Endothelial cell of umbilical vein (primary cell): ENCODE data around the gene KIF4A. TPM values are rescaled to one million over a fixed set of nuclear protein-coding genes. Genes with fewer than 3 reads are reported as not detected.
"Not testable (repeated sequence)": the region's sequence is repeated elsewhere in the genome, so short reads cannot be mapped to it uniquely, and the experiment has no call there.

Experiments used
- BruUV-seq: library from RNA; stranded (reverse); fragments of 400-500 nt; replicated peaks from 2 replicates; lab custom pipeline; 2021; lab: Mats Ljungman, UMichigan
- CTCF ChIA-PET: fragments of 300-600, 350-600 bp; sonication (Branson Sonifier 250); formaldehyde crosslinking; loops from one replicate; lab custom pipeline; 2021; ENCODE audit warnings: antibody characterized with exemption, inconsistent platforms; lab: Charles Lee
- POLR2A ChIA-PET: fragments of 300-600, 350-600 bp; sonication (Branson Sonifier 250); formaldehyde crosslinking; loops from one replicate; lab custom pipeline; 2021; ENCODE audit warnings: antibody characterized with exemption, inconsistent platforms; lab: Charles Lee
- DNase-seq: peaks from one replicate; pipeline ENCODE4 v3.0.0-alpha.2; 2011; ENCODE audit warnings: low read depth, low spot score
- FAIRE-seq: peaks from 2 replicates; lab custom pipeline; 2011; peaks lifted over from hg19 to GRCh38; lab: Jason Lieb, UNC
- H2AFZ ChIP-seq: 2 replicates; pipeline ENCODE4 v1.6.0; 2012; ENCODE audit warnings: low read depth, low read length, control low read depth, inconsistent platforms
- H3K27ac ChIP-seq: 2 replicates; pipeline ENCODE4 v1.5.1; 2011; ENCODE audit warnings: low read depth, mild to moderate bottlenecking, control low read depth, low read length, moderate library complexity; ENCODE audit not compliant: insufficient read depth
- H3K27me3 ChIP-seq, 2 experiments: 2 replicates each; pipeline versions ENCODE4 v1.6.0 to v1.6.1; 2011; ENCODE audit warnings: low read length in 2 of 2, mixed read lengths in 1 of 2; ENCODE audit not compliant: control insufficient read depth in 2 of 2, insufficient read depth in 2 of 2
- H3K36me3 ChIP-seq, 2 experiments: 2 replicates in 1 of 2; 3 replicates in 1 of 2; pipeline ENCODE4 v1.5.1; 2011; ENCODE audit warnings: low read length in 2 of 2, mild to moderate bottlenecking in 1 of 2, moderate library complexity in 1 of 2; ENCODE audit not compliant: control insufficient read depth in 2 of 2, insufficient read depth in 2 of 2; ENCODE audit errors: extremely low read depth in 1 of 2
- H3K4me1 ChIP-seq: 3 replicates; pipeline ENCODE4 v1.5.1; 2011; ENCODE audit warnings: mild to moderate bottlenecking, low read length; ENCODE audit not compliant: control insufficient read depth, insufficient read depth; ENCODE audit errors: extremely low read depth
- H3K4me2 ChIP-seq: 2 replicates; pipeline ENCODE4 v1.6.1; 2011; ENCODE audit warnings: low read length, control low read depth, mixed read lengths; ENCODE audit not compliant: insufficient read depth
- H3K4me3 ChIP-seq, 3 experiments: fragments of 200-600 bp in 1 of 3; sonication (generic), shearing (Covaris generic) in 1 of 3; replicated peaks in 1 of 3; 2 replicates each; pipeline ENCODE4 v1.5.1; 2011 to 2016; ENCODE audit warnings: control low read depth in 3 of 3, low read length in 3 of 3, mild to moderate bottlenecking in 2 of 3, inconsistent platforms in 1 of 3, low read depth in 1 of 3, moderate library complexity in 1 of 3; ENCODE audit not compliant: insufficient read depth in 1 of 3
- H3K79me2 ChIP-seq: 2 replicates; pipeline ENCODE4 v1.6.0; 2012; ENCODE audit warnings: low read length, inconsistent platforms; ENCODE audit not compliant: control insufficient read depth, insufficient read depth
- H3K9ac ChIP-seq: replicated peaks from 2 replicates; pipeline ENCODE3; 2011; ENCODE audit warnings: low read length, control low read depth; ENCODE audit not compliant: insufficient read depth; ENCODE audit errors: extremely low read depth
- H3K9me1 ChIP-seq: replicated peaks from 3 replicates; pipeline ENCODE4 v1.6.0; 2011; ENCODE audit warnings: mild to moderate bottlenecking, low read length; ENCODE audit not compliant: control insufficient read depth, insufficient read depth; ENCODE audit errors: extremely low read depth
- H3K9me3 ChIP-seq: replicated peaks from 2 replicates; pipeline ENCODE4 v1.5.1; 2012; ENCODE audit warnings: low read length, inconsistent platforms; ENCODE audit not compliant: control insufficient read depth, insufficient read depth
- H4K20me1 ChIP-seq: replicated peaks from 2 replicates; pipeline ENCODE3; 2011; ENCODE audit warnings: mild to moderate bottlenecking, low read length; ENCODE audit not compliant: control insufficient read depth, insufficient read depth; ENCODE audit errors: extremely low read depth
- EZH2 ChIP-seq: IDR thresholded peaks from 2 replicates; pipeline ENCODE4 v1.6.1; 2012; ENCODE audit warnings: borderline replicate concordance, low read depth, mild to moderate bottlenecking, moderate library complexity, low read length, inconsistent platforms; ENCODE audit not compliant: severe bottlenecking
- MYC ChIP-seq: IDR thresholded peaks from one replicate; pipeline ENCODE4 v1.6.1; 2011; ENCODE audit warnings: mild to moderate bottlenecking, low read depth, low read length
- dilution Hi-C: fragments of 300-500 bp; cut with MboI; formaldehyde crosslinking; loops from one replicate; pipeline ENCODE4 v1.15.0; 2019; ENCODE audit warnings: low sequenced_read_pairs; ENCODE audit not compliant: extremely low pct_ligation_motif_present
- intact Hi-C: fragments of 100-400 bp; cut with micrococcal nuclease; formaldehyde crosslinking; loops from one replicate; pipeline ENCODE4 v1.10.0; 2022
- polyA plus RNA-seq, 4 experiments: library from polyadenylated mRNA; depleted of rRNA in 3 of 4; stranded (reverse) in 3 of 4; unstranded in 1 of 4; fragments of >200 nt; gene quantifications; 2 replicates each; pipeline versions ENCODE4 v1.2.1 to v1.2.3, GENCODE V29; 2011 to 2012; ENCODE audit warnings: missing spikeins in 1 of 4
- total RNA-seq: library from RNA; stranded (reverse); gene quantifications from 2 replicates; pipeline ENCODE4 v1.2.3, GENCODE V29; 2021

Gene KIF4A
- total and polyA plus RNA-seq, 2 donors (not counting 3 experiments of a cell fraction or from before 2014, with no cell fraction given), result 9.6 to 41.3 TPM

GRCh38 chrX:70322784-70323183 is 32.9 kb downstream of the KIF4A start:
- dilution Hi-C loops (no loop called here), intact Hi-C loops (no loop called here)
- H3K27ac ChIP-seq, result no peak overlapping the region
- no peaks in the 10 kb centered on the region for H3K27me3 ChIP-seq
- peaks cover 14% of the 10 kb centered on the region for H3K79me2 ChIP-seq
- H3K4me3 ChIP-seq, result no peak overlapping the region
- H4K20me1 ChIP-seq, result no peaks in the 10 kb centered on the region
- ChIA-PET POLR2A (no interaction called here), CTCF (no interaction called here)
- H3K36me3 ChIP-seq, result no peaks in the 10 kb centered on the region
- no peak overlapping the region for H2AFZ ChIP-seq
- BruUV-seq, result no TSS peak
- DNase-seq, result peak; percentile 1
- H3K4me2 ChIP-seq, result no peak overlapping the region
- TF ChIP-seq EZH2, result no peak
- no peak for TF ChIP-seq MYC
- FAIRE-seq, result no peak
- no peak overlapping the region for H3K9ac ChIP-seq
- H3K9me1 ChIP-seq, result no peaks in the 10 kb centered on the region
- H3K9me3 ChIP-seq, result no peaks in the 10 kb centered on the region
- no peaks in the 10 kb centered on the region for H3K4me1 ChIP-seq

GRCh38 chrX:70323628-70324027 is 33.7 kb downstream of the KIF4A start:
- CTCF ChIA-PET, H3K4me1 ChIP-seq, intact Hi-C loops, H3K9ac ChIP-seq, H3K36me3 ChIP-seq, FAIRE-seq, H3K27ac ChIP-seq, H3K4me2 ChIP-seq, H3K27me3 ChIP-seq, H3K9me3 ChIP-seq, H2AFZ ChIP-seq, H4K20me1 ChIP-seq, H3K4me3 ChIP-seq, BruUV-seq, H3K9me1 ChIP-seq, dilution Hi-C loops, POLR2A ChIA-PET, DNase-seq: not testable (repeated sequence)
- peaks cover 14% of the 10 kb centered on the region for H3K79me2 ChIP-seq
